Endometrium (tissue), 2 donors: ENCODE data around the gene SLC25A44.
A peak's percentile ranks its signal among the peaks of the same experiment; 100 is the strongest.

Experiments
- FAIRE-seq: peaks from 2 replicates; lab custom pipeline; 2012; peaks lifted over from hg19 to GRCh38; lab: Jason Lieb, UNC
- donor health status: control.
- donor health status: control.

The SLC25A44 gene

GRCh38 chr1:156211243-156211642 is 17.3 kb downstream of the SLC25A44 start:
- FAIRE-seq: no peak

- no peak for FAIRE-seq
Observed at GRCh38 chr1:156212130-156212529, 18.2 kb downstream of the SLC25A44 start.

GRCh38 chr1:156212833-156213643 is 19.1 kb downstream of the SLC25A44 start, which contains the start of gene PMF1:
Gene PMF1 (plus strand): TSS chr1:156213007. CDS start chr1:156213016, 9 bp downstream.
- FAIRE-seq: no peak

- FAIRE-seq: no peak
Observed at GRCh38 chr1:156213644-156213966, 19.7 kb downstream of the SLC25A44 start.

GRCh38 chr1:156214024-156214748 is 20.3 kb downstream of the SLC25A44 start:
- no peak for FAIRE-seq

GRCh38 chr1:156216361-156217086 is 22.6 kb downstream of the SLC25A44 start:
- FAIRE-seq: peak; percentile 100

GRCh38 chr1:156217871-156218270 is 24.0 kb downstream of the SLC25A44 start:
- FAIRE-seq: no peak

- FAIRE-seq: no peak
Observed at GRCh38 chr1:156220226-156220625, 26.3 kb downstream of the SLC25A44 start.

GRCh38 chr1:156221986-156222692 is 28.2 kb downstream of the SLC25A44 start:
- FAIRE-seq: no peak

GRCh38 chr1:156225677-156226014 is 31.7 kb downstream of the SLC25A44 start:
- FAIRE-seq: no peak

GRCh38 chr1:156226116-156226538 is 32.2 kb downstream of the SLC25A44 start:
- no peak for FAIRE-seq

- no peak for FAIRE-seq
Observed at GRCh38 chr1:156226782-156227181, 32.9 kb downstream of the SLC25A44 start.

GRCh38 chr1:156228501-156228900 is 34.6 kb downstream of the SLC25A44 start:
- FAIRE-seq: no peak

GRCh38 chr1:156229809-156230472 is 36.0 kb downstream of the SLC25A44 start:
- no peak for FAIRE-seq

GRCh38 chr1:156230473-156230837 is 36.6 kb downstream of the SLC25A44 start:
- FAIRE-seq: no peak

- FAIRE-seq: no peak
Observed at GRCh38 chr1:156232201-156232894, 38.4 kb downstream of the SLC25A44 start.

GRCh38 chr1:156233426-156234127 is 39.7 kb downstream of the SLC25A44 start:
- FAIRE-seq: no peak

- FAIRE-seq: no peak
Observed at GRCh38 chr1:156236164-156236563, 42.3 kb downstream of the SLC25A44 start.

- no peak for FAIRE-seq
Observed at GRCh38 chr1:156238248-156238647, 44.3 kb downstream of the SLC25A44 start.

- no peak for FAIRE-seq
Observed at GRCh38 chr1:156241311-156241811, 47.5 kb downstream of the SLC25A44 start.
